DOHH2 (cell line): ENCODE results near the gene MPP4.

Source experiments
- EZH2phosphoT487 ChIP-seq: fragments of 200-600 bp; sonication (generic); IDR thresholded peaks from 2 replicates; pipeline ENCODE4 v1.6.1; 2017; ENCODE audit warnings: borderline replicate concordance, mild to moderate bottlenecking, antibody characterized with exemption, low read length, moderate library complexity, mixed read lengths
- TF ChIP-seq, protein P1 (sequence below): fragments of 200-600 bp; sonication (generic); IDR thresholded peaks from one replicate; pipeline ENCODE4 v1.5.1; 2014; ENCODE audit warnings: antibody characterized with exemption, mild to moderate bottlenecking, low read depth, low read length; ENCODE audit not compliant: poor library complexity, severe bottlenecking

DNA sequence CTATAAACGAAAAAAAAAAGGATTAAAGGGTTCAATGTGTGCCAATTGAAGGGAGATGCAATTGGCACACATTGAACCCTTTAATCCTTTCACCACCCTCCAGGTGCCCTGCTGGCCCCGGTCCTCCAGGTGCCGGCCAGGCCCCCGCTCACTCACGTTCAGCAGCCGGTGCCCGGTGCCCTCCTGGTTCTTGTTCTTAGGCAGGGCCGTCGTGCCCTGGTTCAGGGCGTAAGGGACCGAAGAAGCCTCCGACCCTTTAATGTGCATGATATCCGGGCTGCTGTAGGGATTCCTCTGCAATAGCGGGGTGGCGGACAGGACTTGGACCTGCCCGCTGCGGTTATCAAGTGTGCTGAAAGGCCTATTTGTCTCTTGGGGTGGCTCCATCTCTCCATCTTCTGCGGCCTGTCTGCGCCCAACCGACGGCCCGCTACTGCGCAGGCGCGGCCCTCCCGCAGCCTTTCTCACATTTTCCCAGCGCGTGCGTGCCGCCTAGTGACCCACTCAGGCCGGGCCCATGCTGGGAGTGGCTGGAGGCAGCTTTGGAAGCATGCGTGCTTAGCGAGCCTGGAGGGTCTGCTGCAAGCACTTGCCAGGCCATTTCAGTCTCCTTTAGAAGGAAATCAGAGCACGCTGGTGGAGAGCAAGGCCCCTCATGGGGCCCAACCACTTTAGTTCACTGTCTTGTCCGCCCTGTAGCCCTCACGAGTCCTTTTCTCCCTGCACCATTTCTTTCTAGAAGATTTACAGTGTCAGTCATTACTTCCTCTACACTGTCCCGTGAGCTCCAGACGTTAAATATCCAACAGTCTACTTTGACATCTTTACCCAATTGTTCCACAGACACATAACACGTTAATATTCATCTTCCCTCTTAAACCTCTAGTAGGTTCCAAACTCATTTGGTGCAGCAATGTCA, 79.4 kb downstream of the MPP4 start:
- TF ChIP-seq, protein P1, sequence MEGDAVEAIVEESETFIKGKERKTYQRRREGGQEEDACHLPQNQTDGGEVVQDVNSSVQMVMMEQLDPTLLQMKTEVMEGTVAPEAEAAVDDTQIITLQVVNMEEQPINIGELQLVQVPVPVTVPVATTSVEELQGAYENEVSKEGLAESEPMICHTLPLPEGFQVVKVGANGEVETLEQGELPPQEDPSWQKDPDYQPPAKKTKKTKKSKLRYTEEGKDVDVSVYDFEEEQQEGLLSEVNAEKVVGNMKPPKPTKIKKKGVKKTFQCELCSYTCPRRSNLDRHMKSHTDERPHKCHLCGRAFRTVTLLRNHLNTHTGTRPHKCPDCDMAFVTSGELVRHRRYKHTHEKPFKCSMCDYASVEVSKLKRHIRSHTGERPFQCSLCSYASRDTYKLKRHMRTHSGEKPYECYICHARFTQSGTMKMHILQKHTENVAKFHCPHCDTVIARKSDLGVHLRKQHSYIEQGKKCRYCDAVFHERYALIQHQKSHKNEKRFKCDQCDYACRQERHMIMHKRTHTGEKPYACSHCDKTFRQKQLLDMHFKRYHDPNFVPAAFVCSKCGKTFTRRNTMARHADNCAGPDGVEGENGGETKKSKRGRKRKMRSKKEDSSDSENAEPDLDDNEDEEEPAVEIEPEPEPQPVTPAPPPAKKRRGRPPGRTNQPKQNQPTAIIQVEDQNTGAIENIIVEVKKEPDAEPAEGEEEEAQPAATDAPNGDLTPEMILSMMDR, result no peak
- TF ChIP-seq EZH2phosphoT487, result no peak
